ENCODE results near the gene GNL1. TPM values are rescaled to one million over a fixed set of nuclear protein-coding genes. Genes with fewer than 3 reads are reported as not detected.
A peak's percentile ranks its signal among the peaks of the same experiment; 100 is the strongest.
"Not testable (repeated sequence)": the region's sequence is repeated elsewhere in the genome, so short reads cannot be mapped to it uniquely, and the experiment has no call there.

The GNL1 gene
- total and polyA plus RNA-seq, 9 of the 15 experiments (the other 6 are each of a cell fraction or from before 2014, with no cell fraction given): 0.73 to 112 (median 58.0) TPM

DNA sequence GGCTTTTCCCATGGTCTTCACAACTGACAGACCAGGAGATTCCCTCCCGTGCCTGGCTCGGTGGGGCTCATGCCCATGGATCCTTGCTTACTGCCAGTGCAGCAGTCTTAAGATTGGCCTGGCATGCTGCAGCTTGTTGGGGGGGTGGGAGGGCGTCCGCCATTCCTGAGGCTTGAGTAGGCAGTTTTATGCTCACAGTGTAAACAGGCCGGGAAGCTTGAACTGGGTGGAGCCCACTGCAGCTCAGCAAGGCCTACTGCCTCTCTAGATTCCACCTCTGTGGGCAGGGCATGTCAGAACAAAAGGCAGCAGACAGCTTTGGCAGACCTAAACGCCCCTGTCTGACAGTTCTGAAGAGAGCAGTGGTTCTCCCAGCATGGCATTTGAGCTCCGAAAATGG lies 35.2 kb downstream of the GNL1 start:
- H3K4me2 ChIP-seq (ENCODE audit: insufficient read depth, low read length); H3K79me2 ChIP-seq (ENCODE audit: control insufficient read depth, insufficient read depth, low read length); H4K20me1 ChIP-seq (replicated peaks; ENCODE audit: control insufficient read depth, insufficient read depth, low read length); H3K27me3 ChIP-seq (ENCODE audit: control insufficient read depth in 2 of 2, insufficient read depth in 2 of 2, low read length in 2 of 2); ATAC-seq; DNase-seq (ENCODE audit: extremely low read depth in 1 of 4, low spot score in 3 of 4); BruUV-seq (replicated peaks); intact Hi-C loops (cut with micrococcal nuclease); H3K9me1 ChIP-seq (ENCODE audit: control insufficient read depth, insufficient read depth, low read length); H3K9ac ChIP-seq (ENCODE audit: insufficient read depth in 1 of 2, low read depth in 2 of 2, low read length in 2 of 2); H3K4me1 ChIP-seq (replicated peaks in 1 of 2; ENCODE audit: control insufficient read depth in 2 of 2, insufficient read depth in 2 of 2, low read length in 2 of 2); FAIRE-seq; H3K27ac ChIP-seq (ENCODE audit: extremely low read depth, low read depth, low read length); CTCF ChIA-PET (ENCODE audit: low intra/inter-chr PET ratio); in situ Hi-C loops (cut with MboI); H3K4me3 ChIP-seq; H3K9me3 ChIP-seq (replicated peaks; ENCODE audit: control insufficient read depth, insufficient read depth, low read depth, low read length); H3K36me3 ChIP-seq (ENCODE audit: control insufficient read depth, insufficient read depth, low read length): not testable (repeated sequence)
- H2AFZ ChIP-seq (ENCODE audit: low read depth, low read length): peak overlapping the region; percentile 45; the same call in 1 of the 2 replicates
- POLR2A ChIA-PET: interaction anchor here (0.7 to 1.5 kb wide), 3 partner anchors 14 to 23 kb away, joined by 3 read pairs; no protein-coding TSS in a partner anchor
- WGBS (ENCODE audit: insufficient coverage, low coverage, missing lambda C conversion rate): 40% methylated on average over 5 of the region's 7 CpGs

DNA sequence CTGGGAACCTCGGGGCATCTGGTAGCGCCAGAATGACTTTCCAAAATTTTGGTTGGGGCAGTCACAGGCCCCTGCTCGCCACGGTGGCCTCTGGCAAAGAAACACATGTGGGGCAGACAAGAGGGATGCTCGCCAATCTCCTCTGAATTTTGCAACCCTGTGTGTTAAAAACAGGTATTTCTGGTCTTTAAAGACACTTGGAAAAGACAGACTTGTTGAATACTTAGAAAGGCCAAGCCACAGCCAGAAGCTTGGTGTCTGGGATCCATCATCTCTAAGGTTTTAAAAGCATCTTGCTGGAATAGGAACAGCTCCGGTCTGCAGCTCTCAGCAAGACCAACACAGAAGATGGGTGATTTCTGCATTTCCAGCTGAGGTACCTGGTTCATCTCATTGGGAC lies 35.8 kb downstream of the GNL1 start:
- H3K27me3 ChIP-seq (ENCODE audit: control insufficient read depth in 2 of 2, insufficient read depth in 2 of 2, low read length in 2 of 2): no peaks in the 10 kb centered on the region
- no peaks in the 10 kb centered on the region for H4K20me1 ChIP-seq (replicated peaks; ENCODE audit: control insufficient read depth, insufficient read depth, low read length)
- no peaks in the 10 kb centered on the region for H3K9me1 ChIP-seq (ENCODE audit: control insufficient read depth, insufficient read depth, low read length)
- H3K9me3 ChIP-seq (replicated peaks; ENCODE audit: control insufficient read depth, insufficient read depth, low read depth, low read length): no peaks in the 10 kb centered on the region; the same call in 1 of the 2 replicates
- ChIA-PET CTCF (ENCODE audit: low intra/inter-chr PET ratio) (no interaction called here), POLR2A (no interaction called here)
- H3K27ac ChIP-seq (ENCODE audit: extremely low read depth, low read depth, low read length): no peak overlapping the region
- H3K4me1 ChIP-seq (replicated peaks in 1 of 2; ENCODE audit: control insufficient read depth in 2 of 2, insufficient read depth in 2 of 2, low read length in 2 of 2): peaks cover 2 to 8% of the 10 kb centered on the region in 2 experiments; a peak in 2 of 5 replicates
- no peaks in the 10 kb centered on the region for H3K36me3 ChIP-seq (ENCODE audit: control insufficient read depth, insufficient read depth, low read length)
- BruUV-seq (replicated peaks): no TSS peak
- no peak overlapping the region for H3K9ac ChIP-seq (ENCODE audit: insufficient read depth in 1 of 2, low read depth in 2 of 2, low read length in 2 of 2)
- TF ChIP-seq BRD4 (IDR thresholded peaks at IDR 0.05) (no peak), FOSL1 (tag; conservative IDR thresholded peaks at IDR 0.05) (no peak), ZFPM2 (CRISPR knock-in tag; IDR thresholded peaks at IDR 0.05) (no peak), ZNF830 (CRISPR knock-in tag; IDR thresholded peaks at IDR 0.05) (no peak), FUS (optimal IDR thresholded peaks at IDR 0.05; ENCODE audit: low read depth, low read length) (no peak), GABPB1 (CRISPR knock-in tag; IDR thresholded peaks at IDR 0.05) (no peak), TEAD1 (CRISPR knock-in tag; IDR thresholded peaks at IDR 0.05) (no peak)
- TF ChIP-seq, protein P1, sequence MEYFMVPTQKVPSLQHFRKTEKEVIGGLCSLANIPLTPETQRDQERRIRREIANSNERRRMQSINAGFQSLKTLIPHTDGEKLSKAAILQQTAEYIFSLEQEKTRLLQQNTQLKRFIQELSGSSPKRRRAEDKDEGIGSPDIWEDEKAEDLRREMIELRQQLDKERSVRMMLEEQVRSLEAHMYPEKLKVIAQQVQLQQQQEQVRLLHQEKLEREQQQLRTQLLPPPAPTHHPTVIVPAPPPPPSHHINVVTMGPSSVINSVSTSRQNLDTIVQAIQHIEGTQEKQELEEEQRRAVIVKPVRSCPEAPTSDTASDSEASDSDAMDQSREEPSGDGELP (CRISPR knock-in tag; IDR thresholded peaks at IDR 0.05; ENCODE audit: borderline replicate concordance): no peak
- TF ChIP-seq, protein P2, sequence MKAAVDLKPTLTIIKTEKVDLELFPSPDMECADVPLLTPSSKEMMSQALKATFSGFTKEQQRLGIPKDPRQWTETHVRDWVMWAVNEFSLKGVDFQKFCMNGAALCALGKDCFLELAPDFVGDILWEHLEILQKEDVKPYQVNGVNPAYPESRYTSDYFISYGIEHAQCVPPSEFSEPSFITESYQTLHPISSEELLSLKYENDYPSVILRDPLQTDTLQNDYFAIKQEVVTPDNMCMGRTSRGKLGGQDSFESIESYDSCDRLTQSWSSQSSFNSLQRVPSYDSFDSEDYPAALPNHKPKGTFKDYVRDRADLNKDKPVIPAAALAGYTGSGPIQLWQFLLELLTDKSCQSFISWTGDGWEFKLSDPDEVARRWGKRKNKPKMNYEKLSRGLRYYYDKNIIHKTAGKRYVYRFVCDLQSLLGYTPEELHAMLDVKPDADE (conservative IDR thresholded peaks at IDR 0.05; ENCODE audit: control insufficient read depth, low read depth, low read length): no peak
- H3K4me2 ChIP-seq (ENCODE audit: insufficient read depth, low read length): no peak overlapping the region
- in situ Hi-C loops (cut with MboI) (no loop called here), intact Hi-C loops (cut with micrococcal nuclease) (no loop called here)
- H3K4me3 ChIP-seq: no peak overlapping the region
- no peak for DNase-seq (ENCODE audit: extremely low read depth in 1 of 4, low spot score in 3 of 4)
- H2AFZ ChIP-seq (ENCODE audit: low read depth, low read length): no peak overlapping the region
- FAIRE-seq: no peak
- ATAC-seq: no peak
- H3K79me2 ChIP-seq (ENCODE audit: control insufficient read depth, insufficient read depth, low read length): no peaks in the 10 kb centered on the region
- WGBS (ENCODE audit: insufficient coverage, low coverage, missing lambda C conversion rate): 42% methylated on average over 6 of the region's 6 CpGs

Measured in K562 (cell line).